Esophagus muscularis mucosa (tissue), 4 donors: ENCODE measurements around the gene HOXA2.

ENCODE experiments used
- CTCF ChIP-seq, 3 experiments: fragments of 200-600 bp in 2 of 3; fragments of 450-650 bp in 1 of 3; sonication (generic) in 2 of 3; IDR thresholded peaks; one replicate each; pipeline ENCODE4 v1.5.1; 2017 to 2019; ENCODE audit warnings: antibody characterized with exemption in 3 of 3, mild to moderate bottlenecking in 2 of 3, moderate library complexity in 1 of 3
- EP300 ChIP-seq: sonication (generic); formaldehyde crosslinking; IDR thresholded peaks from one replicate; pipeline ENCODE4 v1.6.1; 2017; ENCODE audit warnings: antibody characterized with exemption
- POLR2A ChIP-seq: fragments of 450-650 bp; IDR thresholded peaks from one replicate; pipeline ENCODE4 v1.6.1; 2017; ENCODE audit warnings: antibody characterized with exemption, moderate library complexity, mild to moderate bottlenecking, low read depth

- TF ChIP-seq CTCF (IDR thresholded peaks at IDR 0.05) (peak in 1 of 3 experiments; percentile 2), EP300 (no peak), POLR2A (no peak)
These were observed 3.7 kb downstream of the HOXA2 start for GRCh38 chr7:27098578-27099451.
